COLO668 (cell line): ENCODE data around the gene NUDT19.
"Not testable (repeated sequence)": the region's sequence is repeated elsewhere in the genome, so short reads cannot be mapped to it uniquely, and the experiment has no call there.

Experiments
- DNase-seq: peaks from one replicate; lab custom pipeline; 2025; ENCODE audit not compliant: unreplicated experiment; lab: John Stamatoyannopoulos, UW

Gene NUDT19

GRCh38 chr19:32704006-32704405, 12.4 kb downstream of the NUDT19 start:
- DNase-seq: not testable (repeated sequence)

GRCh38 chr19:32708457-32708856, 16.8 kb downstream of the NUDT19 start:
- no peak for DNase-seq

- no peak for DNase-seq
Measured at GRCh38 chr19:32709032-32709431, 17.4 kb downstream of the NUDT19 start.

GRCh38 chr19:32711747-32712146, 20.1 kb downstream of the NUDT19 start:
- no peak for DNase-seq

GRCh38 chr19:32716203-32716602, 24.6 kb downstream of the NUDT19 start:
- DNase-seq: not testable (repeated sequence)

GRCh38 chr19:32717496-32717895, 25.9 kb downstream of the NUDT19 start:
- no peak for DNase-seq

GRCh38 chr19:32718286-32718685, 26.7 kb downstream of the NUDT19 start:
- DNase-seq: no peak

GRCh38 chr19:32719611-32720059, 28.0 kb downstream of the NUDT19 start, which contains the start of gene TDRD12:
Gene TDRD12 (plus strand): TSS chr19:32719767. CDS start chr19:32720073, 306 bp downstream.
- no peak for DNase-seq

- DNase-seq: no peak
Measured at GRCh38 chr19:32720216-32720935, 28.8 kb downstream of the NUDT19 start.

GRCh38 chr19:32720936-32721250, 29.3 kb downstream of the NUDT19 start:
- DNase-seq: no peak

- no peak for DNase-seq
Measured at GRCh38 chr19:32735936-32736335, 44.3 kb downstream of the NUDT19 start.

GRCh38 chr19:32743021-32743420, 51.4 kb downstream of the NUDT19 start:
- no peak for DNase-seq

GRCh38 chr19:32743447-32743846, 51.8 kb downstream of the NUDT19 start:
- no peak for DNase-seq

GRCh38 chr19:32744555-32745325, 53.1 kb downstream of the NUDT19 start:
- no peak for DNase-seq

- DNase-seq: not testable (repeated sequence)
Measured at GRCh38 chr19:32745594-32746251, 54.1 kb downstream of the NUDT19 start.

GRCh38 chr19:32746631-32747196, 55.1 kb downstream of the NUDT19 start:
- DNase-seq: not testable (repeated sequence)

GRCh38 chr19:32748497-32748896, 56.9 kb downstream of the NUDT19 start:
- DNase-seq: peak; percentile 4

GRCh38 chr19:32748948-32749347, 57.3 kb downstream of the NUDT19 start:
- DNase-seq: no peak

- DNase-seq: no peak
Measured at GRCh38 chr19:32749361-32749760, 57.7 kb downstream of the NUDT19 start.

GRCh38 chr19:32750441-32751055, 58.9 kb downstream of the NUDT19 start:
- no peak for DNase-seq

GRCh38 chr19:32751066-32751465, 59.4 kb downstream of the NUDT19 start:
- no peak for DNase-seq
